ENCODE results near the gene PTPRC.

Gene PTPRC

DNA sequence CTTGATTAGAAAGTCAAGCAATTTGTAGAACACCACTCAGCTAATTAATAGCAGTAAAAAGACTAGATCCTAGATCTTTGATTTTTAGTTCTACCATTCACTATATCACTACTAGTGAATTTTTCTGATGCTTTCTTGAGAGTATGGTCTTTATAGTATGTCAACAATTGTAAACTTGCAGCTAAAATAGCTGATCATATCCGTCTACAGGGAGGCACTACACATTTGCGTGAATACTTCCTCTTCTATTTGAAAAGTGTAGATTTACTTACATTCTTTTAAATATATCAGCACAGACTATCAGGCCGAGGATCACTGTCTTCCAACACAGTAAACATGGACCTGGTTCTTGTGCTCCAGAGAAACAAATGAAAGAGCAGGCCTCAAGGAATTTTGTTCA lies 18.6 kb upstream of the PTPRC start:
- DNase-seq = peak; percentile 11

- no peak for DNase-seq
Measured at GRCh38 chr1:198620951-198621824, 17.7 kb upstream of the PTPRC start.

DNA sequence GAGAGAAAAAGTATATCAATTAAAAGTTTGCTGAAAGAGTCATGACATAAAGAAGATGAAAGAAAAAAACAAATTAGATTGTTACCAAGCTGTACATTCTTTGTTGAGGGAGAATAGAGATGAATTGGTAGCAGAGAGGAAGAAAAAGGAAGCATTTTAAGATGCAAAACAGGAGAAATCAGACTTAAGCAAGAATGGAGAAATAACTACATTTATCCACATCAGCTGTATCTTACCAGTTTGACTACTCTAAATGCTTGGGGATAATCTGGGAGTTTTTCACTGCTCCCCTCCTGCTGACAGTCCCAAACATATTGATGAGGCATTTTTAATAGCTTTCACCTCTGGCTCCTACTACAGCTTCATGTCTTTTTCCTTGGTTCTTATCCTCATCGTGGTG lies 16.8 kb upstream of the PTPRC start:
- DNase-seq = no peak

GRCh38 chr1:198623752-198624647 lies 14.8 kb upstream of the PTPRC start:
- peak; percentile 73 for DNase-seq

GRCh38 chr1:198624648-198624980 lies 14.2 kb upstream of the PTPRC start:
- no peak for DNase-seq

GRCh38 chr1:198627436-198628066 lies 11.3 kb upstream of the PTPRC start:
- DNase-seq = no peak

- DNase-seq = no peak
Measured at GRCh38 chr1:198628067-198628455, 10.8 kb upstream of the PTPRC start.

DNA sequence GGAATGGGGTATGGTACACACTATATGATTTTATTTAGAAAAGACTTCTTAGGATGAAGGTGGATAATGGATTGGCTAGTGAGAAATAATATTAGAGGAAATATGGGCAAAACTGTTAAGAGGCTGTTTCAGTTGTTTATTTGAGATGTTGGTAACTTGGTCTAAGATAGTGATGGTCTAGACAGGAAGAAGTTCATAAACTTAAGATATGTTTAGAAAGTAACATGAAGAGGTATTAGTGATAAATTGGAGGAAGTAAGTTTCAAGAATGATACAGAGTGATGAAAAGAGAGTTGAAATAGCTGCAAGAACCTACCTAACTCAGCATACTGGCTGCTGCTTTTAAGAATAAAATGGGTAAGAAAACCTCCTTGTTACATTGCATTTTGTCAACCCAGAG lies 9.2 kb upstream of the PTPRC start:
- no peak for DNase-seq

GRCh38 chr1:198630863-198631262 lies 8.0 kb upstream of the PTPRC start:
- DNase-seq = no peak

DNA sequence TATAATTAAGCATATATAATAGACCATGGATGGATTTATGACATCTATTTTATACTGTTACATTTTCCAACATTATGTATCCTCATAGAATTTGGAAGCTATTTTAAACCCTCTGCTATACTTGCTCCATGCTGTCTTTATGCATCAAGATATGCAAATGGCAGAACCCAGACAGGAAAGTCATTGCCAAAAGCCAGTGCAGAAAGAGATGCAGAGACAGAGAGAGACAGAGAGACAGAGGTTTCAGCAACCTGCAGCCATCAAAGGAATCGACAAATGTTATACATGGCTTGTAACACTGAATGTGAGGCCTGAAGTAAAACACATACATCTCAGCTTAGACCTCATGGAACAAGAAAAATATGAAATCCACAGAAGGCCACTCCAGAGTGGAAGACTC lies 7.5 kb upstream of the PTPRC start:
- DNase-seq = no peak

GRCh38 chr1:198632007-198632406 lies 6.8 kb upstream of the PTPRC start:
- DNase-seq = no peak

- no peak for DNase-seq
Measured at GRCh38 chr1:198633675-198634121, 5.1 kb upstream of the PTPRC start.

- no peak for DNase-seq
Measured at GRCh38 chr1:198635964-198636363, 2.9 kb upstream of the PTPRC start.

DNA sequence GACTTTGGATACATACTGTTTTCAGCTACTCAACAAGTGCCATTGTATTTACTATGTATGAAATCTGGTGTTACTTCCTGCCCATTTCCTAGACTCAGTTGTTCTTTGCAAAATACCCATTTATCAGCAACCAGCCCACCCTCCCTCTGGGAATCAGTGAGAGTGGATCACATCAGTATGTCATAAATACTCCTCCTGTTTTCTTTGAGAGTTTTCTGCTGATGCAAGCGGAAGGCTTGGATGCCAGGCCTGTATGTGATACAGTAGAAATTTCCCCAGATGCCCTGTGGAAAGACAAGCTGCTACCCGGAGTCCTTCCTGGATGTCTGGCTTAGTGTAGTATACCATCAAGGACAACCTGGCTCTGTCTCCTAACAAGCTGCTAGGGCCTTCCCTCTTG lies 2.4 kb upstream of the PTPRC start:
- DNase-seq = no peak

- DNase-seq = no peak
Measured at GRCh38 chr1:198637157-198637556, 1.7 kb upstream of the PTPRC start.

DNA sequence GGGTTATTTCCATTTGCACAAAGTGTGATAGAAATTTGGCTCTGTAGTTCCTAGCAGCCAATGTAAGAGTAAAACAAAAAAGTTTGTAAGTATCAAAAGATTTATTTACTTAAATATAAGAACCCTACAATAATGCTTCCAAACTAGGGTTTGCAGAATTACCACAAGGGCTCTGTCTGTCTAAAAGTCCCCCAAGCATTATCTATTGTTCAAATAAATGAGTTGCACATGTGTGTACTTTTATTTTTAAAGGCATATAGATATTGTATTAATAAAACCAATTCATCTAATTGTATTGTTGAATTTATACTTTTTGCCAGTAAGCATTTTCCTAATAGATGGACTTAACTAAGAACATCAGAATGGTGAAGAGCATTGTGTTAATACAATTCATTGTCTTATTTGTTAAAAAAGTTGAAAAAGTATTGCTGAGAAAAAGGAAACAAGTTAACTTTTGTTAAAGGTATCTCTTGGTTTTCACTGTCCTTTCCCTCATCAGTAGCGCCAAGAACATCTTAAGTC lies 863 bp upstream of the PTPRC start:
- DNase-seq = no peak

GRCh38 chr1:198638441-198638840 lies 399 bp upstream of the PTPRC start:
- no peak for DNase-seq

GRCh38 chr1:198639671-198640143 lies 867 bp downstream of the PTPRC start:
- DNase-seq = no peak

- DNase-seq = no peak
Measured at GRCh38 chr1:198640174-198640573, 1.3 kb downstream of the PTPRC start.

DNA sequence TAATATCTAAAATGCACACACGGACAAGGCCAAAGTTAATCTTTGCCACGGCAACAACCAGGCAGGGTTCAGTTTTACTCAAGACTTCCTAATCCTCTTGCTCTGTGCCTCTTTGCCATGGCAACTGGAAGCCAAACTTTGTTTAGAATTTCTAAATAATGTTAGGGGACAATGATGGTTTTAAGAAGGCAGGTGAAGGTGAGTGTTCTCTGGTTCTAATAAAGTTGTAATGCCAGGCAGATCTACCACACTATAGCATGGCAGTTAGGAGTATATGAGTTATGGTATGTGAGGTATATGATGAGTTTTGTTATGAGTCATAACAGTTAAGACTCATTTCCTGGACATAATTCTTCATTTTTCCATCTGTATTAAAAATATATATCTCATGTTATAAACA lies 2.7 kb downstream of the PTPRC start:
- DNase-seq = peak; percentile 55

GRCh38 chr1:198641966-198642668 lies 3.3 kb downstream of the PTPRC start:
- no peak for DNase-seq

DNA sequence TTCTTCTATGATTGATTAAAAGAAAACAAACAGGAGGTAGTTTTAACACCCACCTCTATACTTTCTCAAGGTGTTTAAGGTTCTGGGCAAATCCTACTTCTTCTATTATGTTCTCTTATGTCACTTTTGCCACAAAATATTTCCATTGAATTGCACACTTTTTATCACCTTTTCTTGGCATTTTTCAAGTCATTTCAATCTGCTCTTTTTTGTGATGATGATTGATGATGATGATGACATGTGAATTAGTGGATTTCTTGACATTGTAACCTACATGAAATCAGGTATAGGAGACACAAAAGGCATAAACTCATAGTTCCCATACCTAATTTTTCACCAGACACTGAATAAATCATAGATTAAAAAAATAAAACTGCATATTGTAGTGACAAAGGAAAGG lies 4.1 kb downstream of the PTPRC start:
- no peak for DNase-seq
